GM21423 (cell line): ENCODE measurements around the gene KIZ.
"Not testable (repeated sequence)": the region's sequence is repeated elsewhere in the genome, so short reads cannot be mapped to it uniquely, and the experiment has no call there.

Source experiments
- ATAC-seq: cut with Tn5 transposase; IDR thresholded peaks from one replicate; pipeline ENCODE4 v1.9.1; 2021; ENCODE audit warnings: mild to moderate bottlenecking, moderate library complexity; ENCODE audit not compliant: unreplicated experiment

Gene KIZ

GRCh38 chr20:21225215-21225947, 99.5 kb downstream of the KIZ start:
- no peak for ATAC-seq

- peak; percentile 85 for ATAC-seq
These were observed 102.6 kb downstream of the KIZ start for GRCh38 chr20:21228511-21228910.

DNA sequence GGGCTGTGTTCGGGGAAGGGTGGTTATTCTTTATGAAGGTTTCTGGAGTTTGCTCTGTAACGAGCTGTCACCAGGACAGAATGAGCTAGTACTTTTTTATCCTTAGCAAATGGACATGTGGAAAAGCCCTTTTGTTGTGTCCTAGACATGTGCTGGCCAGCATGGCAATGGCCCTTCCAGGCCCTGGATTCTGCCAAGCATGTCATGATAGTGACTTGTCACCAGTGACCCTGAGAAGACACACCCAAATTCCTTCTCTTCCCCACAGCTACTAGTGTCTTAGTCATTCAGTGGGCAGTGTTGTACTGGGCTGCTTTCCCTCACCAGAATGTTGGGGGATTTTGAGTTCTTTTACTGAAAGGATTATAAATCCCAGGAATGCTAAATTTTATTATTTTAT, 103.3 kb downstream of the KIZ start:
- ATAC-seq: no peak

GRCh38 chr20:21230220-21230619, 104.3 kb downstream of the KIZ start:
- no peak for ATAC-seq

DNA sequence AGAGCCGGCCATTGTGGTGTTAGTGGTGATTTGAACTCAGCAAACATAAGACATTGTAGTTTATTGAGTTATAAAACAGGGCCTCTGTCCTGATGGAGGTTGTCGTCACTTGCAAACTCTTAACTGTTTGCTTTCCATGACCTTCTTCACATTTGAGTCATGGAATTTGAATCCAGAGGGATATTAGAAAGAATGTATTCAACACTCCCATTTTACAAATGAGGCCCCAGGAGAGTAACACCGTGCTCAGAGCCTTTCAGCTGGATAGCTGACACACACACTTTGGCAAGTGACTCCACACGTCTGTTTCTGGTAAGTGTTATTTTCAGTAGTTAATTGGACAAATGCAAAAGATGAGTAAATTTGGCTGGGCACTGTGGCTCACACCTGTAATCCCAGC, 104.8 kb downstream of the KIZ start:
- no peak for ATAC-seq

- no peak for ATAC-seq
These were observed 106.8 kb downstream of the KIZ start for GRCh38 chr20:21232546-21233280.

GRCh38 chr20:21234324-21234723, 108.4 kb downstream of the KIZ start:
- ATAC-seq: no peak

- ATAC-seq: no peak
These were observed 109.1 kb downstream of the KIZ start for GRCh38 chr20:21234806-21235483.

- ATAC-seq: no peak
These were observed 109.9 kb downstream of the KIZ start for GRCh38 chr20:21235484-21236445.

DNA sequence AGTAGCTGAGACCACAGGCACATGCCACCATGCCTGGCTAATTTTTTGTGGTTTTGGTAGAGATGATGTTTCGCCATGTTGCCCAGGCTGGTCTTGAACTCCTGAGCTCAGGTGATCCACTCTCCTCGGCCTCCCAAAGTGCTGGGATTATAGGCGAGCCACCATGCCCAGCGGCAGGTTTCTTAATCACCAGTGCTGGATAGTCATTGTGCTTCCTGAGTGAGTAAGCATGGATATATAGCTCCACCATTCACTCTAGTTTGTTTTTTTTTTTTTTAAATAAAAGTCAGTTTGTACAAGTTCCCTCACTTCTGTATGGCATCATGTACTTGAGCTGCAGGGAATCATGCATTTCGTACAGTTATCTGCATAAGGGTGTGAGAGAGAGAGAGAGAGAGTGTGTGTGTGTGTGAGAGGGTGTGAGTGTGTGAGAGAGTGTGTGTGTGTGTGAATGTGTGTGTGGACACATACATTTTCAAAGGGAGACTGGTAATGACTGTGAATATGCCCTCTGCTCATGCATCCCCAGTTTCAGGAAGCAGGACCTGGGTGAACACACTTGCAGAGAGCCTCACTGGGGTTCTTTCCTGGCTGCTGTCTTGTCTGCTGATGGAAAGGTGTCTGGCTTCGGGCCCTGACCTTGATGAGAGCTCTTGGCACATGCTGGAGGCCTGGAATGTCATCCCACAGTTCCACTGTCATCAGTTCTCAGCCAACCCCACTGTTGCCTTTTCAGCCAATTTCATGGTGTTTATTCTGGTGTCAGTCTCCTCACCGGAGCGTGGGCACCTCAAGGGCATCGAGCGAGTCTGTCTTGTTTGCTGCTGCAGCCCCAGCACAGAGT, 112.3 kb downstream of the KIZ start:
- no peak for ATAC-seq

- no peak for ATAC-seq
These were observed 113.1 kb downstream of the KIZ start for GRCh38 chr20:21238818-21239536.

- no peak for ATAC-seq
These were observed 114.5 kb downstream of the KIZ start for GRCh38 chr20:21240394-21240793.

DNA sequence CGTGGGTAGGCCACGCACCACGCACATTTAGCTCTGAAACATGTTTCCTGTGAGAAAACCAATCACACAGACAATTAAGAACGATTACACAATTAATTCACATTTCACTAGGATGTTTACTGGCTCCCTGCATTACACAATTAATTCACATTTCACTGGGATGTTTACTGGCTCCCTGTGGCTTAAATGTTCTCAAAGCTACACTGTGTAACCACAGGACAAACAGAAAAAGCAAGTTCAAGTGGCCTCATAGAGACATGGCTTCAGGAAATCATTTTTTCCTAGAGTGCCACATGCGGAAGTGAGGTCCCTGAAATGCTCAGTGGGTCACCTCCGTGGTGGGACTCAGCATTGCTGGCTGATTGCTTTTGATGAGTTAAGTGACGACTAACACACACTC, 115.5 kb downstream of the KIZ start:
- ATAC-seq: no peak

GRCh38 chr20:21243811-21244210, 117.9 kb downstream of the KIZ start:
- no peak for ATAC-seq

DNA sequence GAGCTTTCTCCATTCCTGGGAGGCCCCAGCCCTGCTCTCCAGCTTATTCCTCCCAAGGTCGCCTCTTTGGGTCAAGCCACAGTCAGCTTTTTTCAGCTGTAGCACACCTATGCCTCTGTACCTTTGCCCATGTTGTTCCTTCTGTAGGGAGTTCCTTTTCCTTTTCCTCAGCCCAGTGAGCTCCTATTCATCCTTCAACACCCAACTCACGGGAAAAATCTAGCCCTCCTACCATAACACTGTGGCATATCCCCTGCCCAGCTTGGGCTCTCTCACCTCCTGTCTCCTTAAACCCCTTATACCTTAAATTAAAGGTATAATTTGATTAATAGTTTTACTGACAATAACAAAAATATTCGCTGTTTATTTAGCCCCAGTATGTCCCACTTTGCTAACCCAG, 118.9 kb downstream of the KIZ start:
- ATAC-seq: no peak

DNA sequence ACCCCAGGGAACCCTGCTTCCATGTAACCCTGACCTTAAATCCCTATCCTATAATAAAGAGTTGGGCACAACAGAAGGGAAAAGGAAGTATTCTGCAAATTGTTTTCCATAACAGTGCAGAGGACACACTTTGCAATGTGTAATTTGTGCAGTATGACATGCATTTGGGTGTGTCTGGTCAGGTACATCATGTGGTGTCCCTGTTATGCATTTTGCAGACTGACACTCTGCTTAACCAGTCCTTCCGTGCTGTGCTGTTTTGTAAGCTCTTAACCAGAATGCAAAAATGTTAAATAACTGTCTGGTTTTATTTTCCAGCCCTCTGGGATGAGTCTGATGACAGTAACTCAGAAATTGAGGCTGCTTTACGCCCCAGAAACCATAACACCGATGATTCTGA, 120.3 kb downstream of the KIZ start:
- no peak for ATAC-seq

DNA sequence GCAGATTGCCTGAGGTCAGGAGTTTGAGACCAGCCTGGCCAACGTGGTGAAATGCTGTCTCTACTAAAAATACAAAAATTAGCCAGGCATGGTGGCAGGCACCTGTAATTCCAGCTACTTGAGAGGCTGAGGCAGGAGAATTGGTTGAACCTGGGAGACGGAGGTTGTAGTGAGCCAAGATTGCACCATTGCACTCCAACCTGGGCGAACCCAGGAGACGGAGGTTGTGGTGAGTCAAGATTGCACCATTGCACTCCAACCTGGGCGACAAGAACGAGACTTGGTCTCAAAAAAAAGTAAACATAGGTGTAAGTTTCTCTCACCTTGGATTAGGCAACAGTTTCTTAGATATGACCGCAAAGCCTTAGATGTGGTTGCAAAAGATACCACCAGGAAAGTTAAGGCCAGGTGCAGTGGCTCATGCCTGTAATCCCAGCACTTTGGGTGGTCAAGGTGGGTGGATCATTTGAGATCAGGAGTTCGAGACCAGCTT, 121.8 kb downstream of the KIZ start:
- not testable (repeated sequence) for ATAC-seq

DNA sequence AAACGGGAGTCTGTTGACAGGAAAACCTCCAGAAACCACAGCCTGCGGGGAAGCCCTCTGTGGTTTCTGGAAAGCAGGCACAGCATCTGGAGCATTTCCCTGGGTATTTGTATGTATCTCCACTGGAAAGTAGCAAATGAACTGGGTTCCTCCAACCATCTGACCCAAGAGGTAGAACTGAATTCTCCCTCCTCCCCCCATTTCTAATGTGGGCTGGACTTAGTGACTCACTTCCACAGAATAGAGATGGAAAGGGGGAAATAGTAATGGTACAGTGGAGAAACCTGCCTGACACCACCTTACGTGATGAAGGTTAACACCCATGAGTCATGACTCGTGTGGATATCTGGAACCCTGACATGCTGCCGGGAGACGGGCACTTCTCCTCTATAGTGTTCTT, 125.4 kb downstream of the KIZ start:
- no peak for ATAC-seq

GRCh38 chr20:21257192-21257591, 131.3 kb downstream of the KIZ start:
- ATAC-seq: no peak
